Kidney (tissue), 14 donors: ENCODE data around the gene IQSEC1. TPM values are rescaled to one million over a fixed set of nuclear protein-coding genes. Genes with fewer than 3 reads are reported as not detected.

Source experiments
- DNase-seq, 5 donors: peaks; one replicate each; pipeline ENCODE4 v3.0.0-alpha.2; 2013 to 2020
- FAIRE-seq: peaks from 2 replicates; lab custom pipeline; 2012; peaks lifted over from hg19 to GRCh38; lab: Jason Lieb, UNC
- H3K27ac ChIP-seq, 2 donors: one replicate each; pipeline ENCODE4 v1.7.0; 2013; ENCODE audit warnings: low read depth in 2 of 2, low read length in 2 of 2, inconsistent platforms in 1 of 2
- H3K27me3 ChIP-seq: one replicate; pipeline ENCODE4 v1.7.1; 2013; ENCODE audit warnings: low read length, inconsistent platforms; ENCODE audit not compliant: control insufficient read depth, insufficient read depth
- H3K36me3 ChIP-seq, 3 donors: one replicate each; pipeline versions ENCODE4 v1.7.0 to v1.7.1; 2013; ENCODE audit warnings: low read length in 3 of 3, control low read depth in 1 of 3, inconsistent platforms in 1 of 3; ENCODE audit not compliant: insufficient read depth in 3 of 3, control insufficient read depth in 2 of 3
- H3K4me1 ChIP-seq, 3 donors: one replicate each; pipeline versions ENCODE4 v1.7.0 to v1.7.1; 2013; ENCODE audit warnings: low read length in 3 of 3, inconsistent platforms in 1 of 3, low read depth in 1 of 3; ENCODE audit not compliant: control insufficient read depth in 2 of 3, insufficient read depth in 2 of 3
- H3K4me3 ChIP-seq, 3 donors: one replicate each; pipeline versions ENCODE4 v1.7.0 to v1.8.1; 2013; ENCODE audit warnings: low read length in 3 of 3, control low read depth in 1 of 3, inconsistent platforms in 1 of 3
- H3K9ac ChIP-seq, 3 donors: one replicate each; pipeline versions ENCODE4 v1.7.0 to v1.7.1; 2013; ENCODE audit warnings: low read length in 3 of 3, control low read depth in 1 of 3, inconsistent platforms in 1 of 3
- H3K9me3 ChIP-seq, 3 donors: one replicate each; pipeline versions ENCODE4 v1.7.0 to v1.7.1; 2013; ENCODE audit warnings: low read length in 3 of 3, control low read depth in 1 of 3, inconsistent platforms in 1 of 3; ENCODE audit not compliant: control insufficient read depth in 2 of 3, insufficient read depth in 1 of 3
- intact Hi-C: fragments of 100-400 bp; cut with DNase I; formaldehyde crosslinking; loops from one replicate; pipeline ENCODE4 v1.11.1; 2022
- polyA plus RNA-seq: library from polyadenylated mRNA; stranded (reverse); fragments of 350-450 nt; fragmentation: Illumina TruSeq; extraction: RNeasy Lipid Tissue Mini Kit (QIAGEN cat#74804); gene quantifications from one replicate; pipeline ENCODE4 v1.2.3, GENCODE V29; 2014; ENCODE audit warnings: low read depth, low replicate concordance; ENCODE audit not compliant: insufficient read depth
- total RNA-seq: library from RNA; stranded (reverse); fragmentation: NEBNext Ultra II Directional; extraction: Animal tissue kit (Norgen Biotek cat#: 25700); gene quantifications from one replicate; pipeline ENCODE4 v1.2.1, GENCODE V29; 2021
- TF ChIP-seq, protein P1 (sequence below): IDR thresholded peaks from 3 replicates; pipeline ENCODE4 v1.5.1; 2012; ENCODE audit warnings: mild to moderate bottlenecking, moderate library complexity, borderline replicate concordance; ENCODE audit not compliant: insufficient read depth; ENCODE audit errors: extremely low read depth
- donor health status: control.
- donor health status: control.
- donor health status: control.
- donor health status: control.
- donor health status: control.
- donor health status: DM: yes; HTN: yes; CAD: no.
- donor health status: Normal renal cell carcinoma (clear cell type).

The IQSEC1 gene
- total and polyA plus RNA-seq, 2 donors from 2014 or later: 15.1 to 45.7 TPM

DNA sequence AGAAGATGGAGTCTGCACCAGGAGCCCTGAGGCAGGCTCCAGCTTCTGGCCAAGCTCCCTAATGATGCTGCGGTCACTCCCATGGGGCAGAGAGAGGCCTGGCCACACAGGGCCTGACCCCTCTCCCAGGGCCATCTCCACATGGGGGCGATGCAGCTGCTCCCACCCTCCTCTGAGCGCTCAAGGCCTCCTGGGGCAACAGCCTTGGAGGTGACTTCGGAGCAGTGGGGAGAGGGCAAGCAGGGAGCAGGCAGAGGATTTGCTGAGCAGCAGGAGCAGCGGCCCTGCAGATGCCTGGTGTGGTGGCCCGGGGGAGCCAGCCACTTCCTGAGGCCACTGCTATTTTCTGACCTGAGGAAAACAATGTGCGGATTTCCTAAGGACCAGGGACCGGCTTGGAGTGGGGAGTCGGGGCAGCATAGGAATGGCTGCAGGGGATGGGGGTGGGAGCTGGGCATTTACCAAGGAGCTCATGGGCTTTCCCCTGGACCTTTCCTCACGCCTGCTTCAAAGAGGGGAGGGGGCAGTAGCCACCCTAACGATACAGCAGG is 150.3 kb downstream of the IQSEC1 start:
- H3K27me3 ChIP-seq: no peaks in the 10 kb centered on the region
- no peaks in the 10 kb centered on the region for H3K9me3 ChIP-seq
- TF ChIP-seq, protein P1, sequence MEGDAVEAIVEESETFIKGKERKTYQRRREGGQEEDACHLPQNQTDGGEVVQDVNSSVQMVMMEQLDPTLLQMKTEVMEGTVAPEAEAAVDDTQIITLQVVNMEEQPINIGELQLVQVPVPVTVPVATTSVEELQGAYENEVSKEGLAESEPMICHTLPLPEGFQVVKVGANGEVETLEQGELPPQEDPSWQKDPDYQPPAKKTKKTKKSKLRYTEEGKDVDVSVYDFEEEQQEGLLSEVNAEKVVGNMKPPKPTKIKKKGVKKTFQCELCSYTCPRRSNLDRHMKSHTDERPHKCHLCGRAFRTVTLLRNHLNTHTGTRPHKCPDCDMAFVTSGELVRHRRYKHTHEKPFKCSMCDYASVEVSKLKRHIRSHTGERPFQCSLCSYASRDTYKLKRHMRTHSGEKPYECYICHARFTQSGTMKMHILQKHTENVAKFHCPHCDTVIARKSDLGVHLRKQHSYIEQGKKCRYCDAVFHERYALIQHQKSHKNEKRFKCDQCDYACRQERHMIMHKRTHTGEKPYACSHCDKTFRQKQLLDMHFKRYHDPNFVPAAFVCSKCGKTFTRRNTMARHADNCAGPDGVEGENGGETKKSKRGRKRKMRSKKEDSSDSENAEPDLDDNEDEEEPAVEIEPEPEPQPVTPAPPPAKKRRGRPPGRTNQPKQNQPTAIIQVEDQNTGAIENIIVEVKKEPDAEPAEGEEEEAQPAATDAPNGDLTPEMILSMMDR: no peak
- H3K9ac ChIP-seq: no peak overlapping the region
- H3K27ac ChIP-seq: no peak overlapping the region
- H3K4me3 ChIP-seq: no peak overlapping the region
- peaks cover 4 to 27% (median 9%) of the 10 kb centered on the region in 3 donors for H3K36me3 ChIP-seq
- H3K4me1 ChIP-seq: peaks cover 0 to 14% (median 0%) of the 10 kb centered on the region in 3 donors
- DNase-seq (no peak), FAIRE-seq (no peak)
- intact Hi-C loops: no loop called here

- FAIRE-seq: no peak
Measured at GRCh38 chr3:12922306-12922705, 150.9 kb downstream of the IQSEC1 start.

DNA sequence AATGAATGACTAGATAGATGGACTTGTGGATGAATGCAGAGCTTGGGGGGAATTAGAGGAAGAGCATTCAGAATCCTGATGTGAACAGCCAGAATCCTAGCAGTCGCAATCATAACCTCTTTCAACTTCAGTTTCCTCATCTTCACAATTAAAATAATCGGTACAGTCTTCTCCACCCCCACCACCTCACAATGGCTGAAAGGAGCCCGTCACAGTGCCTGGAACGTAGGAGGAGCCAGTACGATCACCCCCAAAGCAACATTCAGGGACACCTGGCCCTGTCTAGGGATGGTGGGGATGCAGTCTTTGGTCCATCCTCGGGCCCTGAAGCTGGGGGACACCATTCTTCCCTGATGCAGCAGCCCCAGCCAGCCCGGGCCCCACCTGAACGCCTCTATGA is 151.5 kb downstream of the IQSEC1 start:
- FAIRE-seq (no peak), DNase-seq (no peak)
- intact Hi-C loops: no loop called here
- no peaks in the 10 kb centered on the region for H3K27me3 ChIP-seq
- peaks cover 4 to 30% (median 9%) of the 10 kb centered on the region in 3 donors for H3K36me3 ChIP-seq
- no peak overlapping the region for H3K9ac ChIP-seq
- no peak overlapping the region for H3K27ac ChIP-seq
- H3K4me3 ChIP-seq: no peak overlapping the region
- TF ChIP-seq, protein P1: no peak
- no peaks in the 10 kb centered on the region for H3K9me3 ChIP-seq
- peaks cover 0 to 14% (median 0%) of the 10 kb centered on the region in 3 donors for H3K4me1 ChIP-seq

More at GRCh38 chr3:12922306-12922705, 150.9 kb downstream of the IQSEC1 start:
- intact Hi-C loops: no loop called here
- Histone ChIP-seq H3K27me3 (no peaks in the 10 kb centered on the region), H3K27ac (no peak overlapping the region), H3K9ac (no peak overlapping the region), H3K4me1 (peaks cover 0 to 14% (median 0%) of the 10 kb centered on the region in 3 donors), H3K4me3 (no peak overlapping the region), H3K9me3 (no peaks in the 10 kb centered on the region), H3K36me3 (peaks cover 4 to 29% (median 9%) of the 10 kb centered on the region in 3 donors)
- TF ChIP-seq, protein P1: no peak
- DNase-seq: no peak
